MG63 (cell line): ENCODE data around the gene WWOX. TPM values are rescaled to one million over a fixed set of nuclear protein-coding genes. Genes with fewer than 3 reads are reported as not detected.
"Not testable (repeated sequence)": the region's sequence is repeated elsewhere in the genome, so short reads cannot be mapped to it uniquely, and the experiment has no call there.

Source experiments
- DNase-seq: peaks from one replicate; pipeline ENCODE4 v3.0.0-alpha.2; 2020
- H3K27me3 ChIP-seq: fragments of 250-450 bp; sonication (Bioruptor Pico); 2 replicates; pipeline ENCODE4 v1.5.1; 2020; ENCODE audit warnings: mild to moderate bottlenecking, moderate library complexity
- H3K36me3 ChIP-seq: fragments of 250-450 bp; sonication (Bioruptor Pico); 2 replicates; pipeline ENCODE4 v1.5.1; 2020; ENCODE audit warnings: mild to moderate bottlenecking, moderate library complexity
- H3K4me3 ChIP-seq: fragments of 250-450 bp; sonication (Bioruptor Pico); 2 replicates; pipeline ENCODE4 v1.5.1; 2020; ENCODE audit warnings: mild to moderate bottlenecking, moderate library complexity
- H3K9me3 ChIP-seq: fragments of 250-450 bp; sonication (Bioruptor Pico); 2 replicates; pipeline ENCODE4 v1.5.1; 2020; ENCODE audit warnings: mild to moderate bottlenecking, moderate library complexity
- total RNA-seq: library from RNA; depleted of rRNA; stranded (reverse); fragments of >200 nt; shearing (Covaris generic); gene quantifications from 2 replicates; pipeline ENCODE4 v1.2.3, GENCODE V29; 2014; ENCODE audit warnings: low replicate concordance

The WWOX gene
- total RNA-seq, 1 experiment from 2014 or later, result 11.4 TPM

DNA sequence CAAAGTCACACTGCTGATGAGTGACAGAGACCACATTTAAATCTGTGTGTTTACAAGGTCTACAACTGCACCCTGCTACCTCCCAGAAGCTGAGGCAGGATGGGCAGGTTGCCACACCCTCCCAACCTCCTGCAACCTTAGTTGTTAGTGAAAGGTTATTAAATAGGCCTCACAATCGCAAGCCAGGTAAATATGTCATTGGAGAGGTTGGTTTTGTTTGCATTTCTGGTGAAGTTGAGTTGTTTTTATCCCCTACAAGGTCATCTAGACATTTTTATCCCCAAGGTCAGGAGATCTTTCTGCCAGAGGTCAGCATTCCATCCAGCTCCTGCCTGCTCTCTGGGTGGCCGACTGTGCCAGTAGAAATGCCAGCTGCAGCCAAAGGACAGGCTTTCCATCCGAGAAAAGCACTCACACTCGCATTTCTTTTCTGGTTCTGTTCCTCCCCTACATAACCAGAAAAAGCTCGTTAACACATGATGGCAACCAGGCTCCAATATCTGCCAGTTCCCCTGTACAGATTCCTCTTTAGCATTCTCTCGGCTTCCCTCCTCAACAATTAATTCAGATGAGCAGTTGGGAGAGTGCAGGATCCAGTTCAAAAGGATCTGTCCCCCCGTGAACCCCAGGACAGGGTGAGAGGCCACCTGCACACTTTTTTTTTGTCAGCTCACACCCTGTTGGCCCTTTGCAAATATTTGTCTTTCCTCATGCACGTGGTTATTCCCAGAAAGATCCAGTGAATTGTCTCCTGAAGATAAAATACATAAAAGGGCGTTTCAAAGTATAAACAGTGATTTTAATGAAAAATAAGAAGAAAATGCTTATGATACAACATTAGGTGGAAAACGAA lies 938.3 kb downstream of the WWOX start:
- DNase-seq, result no peak
- Histone ChIP-seq H3K4me3 (no peak overlapping the region), H3K36me3 (no peaks in the 10 kb centered on the region)

DNA sequence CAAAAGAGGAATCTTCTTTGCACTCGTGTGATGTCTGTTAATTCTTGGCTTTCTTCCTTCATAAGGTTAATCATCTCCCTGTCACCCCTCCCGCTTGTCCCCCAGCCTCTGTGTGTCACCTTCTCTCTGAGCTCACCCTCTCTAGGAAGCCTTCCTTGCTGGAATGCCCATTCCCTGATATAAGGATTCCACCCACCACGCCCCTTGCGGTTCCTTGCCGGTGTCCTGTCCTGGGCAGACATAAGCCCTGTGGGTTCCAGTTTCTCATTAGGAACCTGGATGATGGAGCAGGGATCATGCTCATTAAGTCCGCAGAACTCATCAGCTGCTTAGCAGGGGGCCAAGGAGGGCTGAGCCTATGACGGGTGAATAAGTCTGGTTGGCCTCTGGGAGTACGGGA lies 941.8 kb downstream of the WWOX start:
- H3K4me3 ChIP-seq, result no peak overlapping the region
- no peaks in the 10 kb centered on the region for H3K27me3 ChIP-seq
- DNase-seq, result no peak
- no peaks in the 10 kb centered on the region for H3K36me3 ChIP-seq
- H3K9me3 ChIP-seq, result no peaks in the 10 kb centered on the region

More for the DNA sequence above, 938.3 kb downstream of the WWOX start:
- no peaks in the 10 kb centered on the region for H3K27me3 ChIP-seq
- H3K9me3 ChIP-seq, result no peaks in the 10 kb centered on the region

DNA sequence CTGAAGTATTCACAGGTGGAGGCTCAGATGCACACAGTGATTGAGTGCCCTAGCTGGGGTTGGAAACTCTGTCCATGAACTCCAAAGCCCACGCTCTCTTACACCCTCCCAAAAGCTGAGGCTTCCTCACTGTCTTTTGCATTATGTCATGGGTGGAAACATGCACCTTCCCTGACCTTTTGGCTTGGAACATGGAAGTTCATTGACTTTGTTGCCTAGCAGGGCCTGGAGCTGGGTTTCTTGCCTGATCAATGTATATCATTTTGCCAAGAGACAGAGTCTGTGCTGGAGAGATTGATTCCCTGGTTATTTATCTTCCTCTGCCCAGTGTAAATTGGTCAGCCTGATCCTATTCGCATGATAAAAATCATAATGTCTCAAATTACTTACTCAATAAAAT lies 942.7 kb downstream of the WWOX start:
- H3K27me3 ChIP-seq, result no peaks in the 10 kb centered on the region
- H3K36me3 ChIP-seq, result no peaks in the 10 kb centered on the region
- H3K4me3 ChIP-seq, result no peak overlapping the region
- DNase-seq, result no peak
- no peaks in the 10 kb centered on the region for H3K9me3 ChIP-seq

DNA sequence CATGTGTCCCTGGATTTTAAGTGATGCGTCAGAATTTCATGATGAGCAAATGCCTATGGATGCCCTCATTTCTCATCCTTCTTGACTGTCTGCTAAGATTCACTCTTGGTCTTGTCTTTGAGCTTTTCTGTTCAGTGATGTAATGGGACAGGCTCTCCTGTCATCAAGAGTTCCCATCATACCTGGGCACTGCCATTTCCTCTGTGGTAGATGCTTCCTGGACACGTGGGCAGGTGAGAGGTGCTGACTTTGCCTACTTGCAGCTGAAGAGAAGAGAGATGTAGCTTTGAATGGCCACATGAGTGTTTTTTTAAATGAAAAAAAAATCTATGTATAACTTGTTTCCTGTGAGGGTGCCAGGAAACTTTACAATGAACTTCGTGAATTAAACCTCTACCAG lies 943.4 kb downstream of the WWOX start:
- DNase-seq, result no peak
- Histone ChIP-seq H3K36me3 (no peaks in the 10 kb centered on the region), H3K4me3 (no peak overlapping the region), H3K9me3 (no peaks in the 10 kb centered on the region), H3K27me3 (no peaks in the 10 kb centered on the region)

DNA sequence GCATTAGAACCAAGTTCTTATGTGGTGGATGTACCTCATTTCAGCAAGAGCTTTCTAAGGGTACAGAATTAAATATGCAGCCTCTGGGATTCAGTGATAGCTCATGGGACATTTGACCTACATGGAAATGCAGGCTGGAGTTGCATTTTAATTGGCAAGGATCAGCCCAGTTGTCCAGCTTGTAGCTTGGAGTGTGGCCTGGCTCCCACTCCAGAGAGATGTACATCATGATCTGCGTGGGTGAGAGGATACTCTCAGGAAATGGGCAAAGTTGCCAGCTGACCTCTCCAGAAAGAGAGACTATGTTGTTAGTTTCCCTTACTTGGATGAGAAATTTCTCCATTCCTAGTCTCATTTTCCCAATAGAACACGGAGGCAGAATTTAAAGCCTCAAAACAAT lies 945.7 kb downstream of the WWOX start:
- DNase-seq, result no peak
- Histone ChIP-seq H3K36me3 (no peaks in the 10 kb centered on the region), H3K4me3 (no peak overlapping the region), H3K27me3 (no peaks in the 10 kb centered on the region), H3K9me3 (no peaks in the 10 kb centered on the region)

DNA sequence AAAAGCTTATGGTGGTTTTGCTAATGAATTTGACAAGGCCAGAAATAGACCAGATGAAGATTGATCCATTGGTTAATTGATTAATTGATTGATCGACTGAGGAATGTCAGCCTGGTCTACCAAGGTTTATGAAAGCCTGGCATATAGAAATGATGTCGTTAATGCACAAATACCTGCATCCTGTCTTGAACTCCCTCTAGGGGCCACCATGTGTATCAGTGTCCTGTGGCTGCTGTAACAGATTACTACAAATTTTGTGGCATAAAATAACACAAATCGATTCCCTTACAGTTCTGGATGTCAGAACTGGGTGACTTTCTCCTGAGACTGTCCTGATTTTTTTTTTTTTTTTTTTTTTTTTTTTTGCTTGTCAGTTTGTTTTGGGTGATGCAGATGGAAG lies 947.9 kb downstream of the WWOX start:
- Histone ChIP-seq H3K4me3 (no peak overlapping the region), H3K9me3 (no peaks in the 10 kb centered on the region), H3K36me3 (no peaks in the 10 kb centered on the region), H3K27me3 (no peaks in the 10 kb centered on the region)
- DNase-seq, result no peak

DNA sequence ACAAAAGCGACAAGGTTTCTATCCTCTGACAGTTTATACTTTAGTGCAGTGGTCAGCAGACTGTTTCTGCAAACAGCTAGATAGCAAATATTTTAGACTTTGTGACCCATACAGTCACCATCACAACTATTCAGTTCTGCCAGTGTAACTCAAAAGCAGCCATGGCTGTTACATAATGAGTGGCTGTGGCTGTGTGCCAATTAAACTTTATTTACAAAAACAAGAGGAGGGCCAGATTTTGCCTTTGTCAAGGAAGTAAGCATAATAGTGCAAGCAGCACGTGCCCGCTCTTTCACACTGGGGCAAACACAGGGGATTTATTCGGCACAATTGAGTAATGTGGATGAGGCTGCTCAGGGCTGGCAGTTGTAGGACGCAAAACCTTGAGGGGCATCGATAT lies 949.6 kb downstream of the WWOX start:
- Histone ChIP-seq H3K36me3 (no peaks in the 10 kb centered on the region), H3K9me3 (no peaks in the 10 kb centered on the region), H3K27me3 (no peaks in the 10 kb centered on the region), H3K4me3 (no peak overlapping the region)
- DNase-seq, result no peak

DNA sequence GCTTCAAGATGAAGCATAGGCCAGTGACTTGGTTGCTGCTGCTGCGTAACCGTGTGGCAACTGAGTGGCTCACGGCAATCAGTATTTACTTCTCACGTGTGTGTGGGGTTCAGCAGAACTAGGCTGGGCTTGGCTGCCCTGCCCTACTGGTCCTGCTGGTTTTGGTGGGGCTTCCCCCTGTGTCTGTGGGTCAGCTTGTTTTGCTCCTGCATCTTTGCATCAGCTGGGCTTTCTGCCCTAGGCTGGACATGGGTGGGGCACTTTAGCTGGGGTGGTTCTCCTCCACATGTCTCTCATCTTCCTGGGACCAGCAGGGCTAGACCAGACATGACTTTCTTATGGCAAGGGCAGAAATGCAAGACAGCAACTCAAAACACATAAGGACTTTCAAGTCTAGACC lies 950.6 kb downstream of the WWOX start:
- DNase-seq, result no peak
- H3K9me3 ChIP-seq, result no peaks in the 10 kb centered on the region
- no peak overlapping the region for H3K4me3 ChIP-seq
- no peaks in the 10 kb centered on the region for H3K36me3 ChIP-seq
- H3K27me3 ChIP-seq, result no peaks in the 10 kb centered on the region

DNA sequence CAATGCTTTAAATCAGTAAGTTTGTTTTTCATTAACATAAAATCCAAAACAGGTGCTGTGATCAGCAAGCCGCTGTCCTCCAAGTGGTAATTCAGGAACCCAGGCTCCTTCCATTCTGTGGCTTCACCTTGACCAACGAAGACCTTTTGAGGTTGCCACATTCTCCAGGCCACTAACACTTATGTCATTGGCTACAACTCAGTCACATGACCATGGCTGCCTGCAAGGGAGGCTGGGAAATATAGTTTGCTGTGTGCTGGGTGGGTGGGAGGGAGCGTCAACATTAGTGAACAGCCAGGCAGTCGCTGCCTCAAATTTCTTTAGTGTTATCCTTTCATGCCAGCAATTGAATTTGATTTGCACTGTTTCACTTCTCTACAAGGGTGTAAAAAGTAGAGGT lies 951.9 kb downstream of the WWOX start:
- H3K27me3 ChIP-seq, result no peaks in the 10 kb centered on the region

DNA sequence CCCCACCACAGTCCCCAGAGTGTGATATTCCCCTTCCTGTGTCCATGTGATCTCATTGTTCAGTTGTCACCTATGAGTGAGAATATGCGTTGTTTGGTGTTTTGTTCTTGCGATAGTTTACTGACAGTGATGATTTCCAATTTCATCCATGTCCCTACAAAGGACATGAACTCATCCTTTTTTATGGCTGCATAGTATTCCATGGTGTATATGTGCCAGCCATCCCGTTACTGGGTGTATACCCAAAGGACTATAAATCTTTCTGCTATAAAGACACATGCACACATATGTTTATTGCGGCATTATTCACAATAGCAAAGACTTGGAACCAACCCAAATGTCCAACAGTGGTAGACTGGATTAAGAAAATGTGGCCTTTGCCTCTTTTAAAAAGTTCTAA lies 952.7 kb downstream of the WWOX start:
- not testable (repeated sequence) for H3K36me3 ChIP-seq, H3K4me3 ChIP-seq, H3K9me3 ChIP-seq, DNase-seq, H3K27me3 ChIP-seq

More for the DNA sequence above, 951.9 kb downstream of the WWOX start:
- no peak for DNase-seq
- H3K4me3 ChIP-seq, result no peak overlapping the region
- no peaks in the 10 kb centered on the region for H3K9me3 ChIP-seq
- no peaks in the 10 kb centered on the region for H3K36me3 ChIP-seq

DNA sequence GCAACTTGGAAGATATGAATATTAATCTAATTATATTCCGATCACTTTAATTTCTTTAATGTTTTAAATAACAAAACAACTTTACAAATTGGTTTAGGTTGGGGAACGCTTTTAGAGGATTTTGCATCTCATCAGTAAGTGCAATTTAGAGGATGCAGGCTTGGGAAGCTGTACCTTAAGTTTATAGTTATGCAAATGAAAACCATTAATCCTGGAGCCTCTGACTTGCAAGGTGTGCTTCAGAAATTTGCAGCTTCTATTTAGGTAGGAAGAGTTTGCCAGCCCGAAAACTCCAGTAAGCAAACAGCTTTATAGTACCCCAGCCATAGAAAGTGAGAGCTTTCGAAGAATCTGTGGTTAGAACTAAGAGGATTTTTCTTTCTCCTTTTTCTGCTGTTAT lies 954.1 kb downstream of the WWOX start:
- H3K27me3 ChIP-seq, result no peaks in the 10 kb centered on the region
- no peak overlapping the region for H3K4me3 ChIP-seq
- no peak for DNase-seq
- H3K36me3 ChIP-seq, result no peaks in the 10 kb centered on the region
- no peaks in the 10 kb centered on the region for H3K9me3 ChIP-seq

DNA sequence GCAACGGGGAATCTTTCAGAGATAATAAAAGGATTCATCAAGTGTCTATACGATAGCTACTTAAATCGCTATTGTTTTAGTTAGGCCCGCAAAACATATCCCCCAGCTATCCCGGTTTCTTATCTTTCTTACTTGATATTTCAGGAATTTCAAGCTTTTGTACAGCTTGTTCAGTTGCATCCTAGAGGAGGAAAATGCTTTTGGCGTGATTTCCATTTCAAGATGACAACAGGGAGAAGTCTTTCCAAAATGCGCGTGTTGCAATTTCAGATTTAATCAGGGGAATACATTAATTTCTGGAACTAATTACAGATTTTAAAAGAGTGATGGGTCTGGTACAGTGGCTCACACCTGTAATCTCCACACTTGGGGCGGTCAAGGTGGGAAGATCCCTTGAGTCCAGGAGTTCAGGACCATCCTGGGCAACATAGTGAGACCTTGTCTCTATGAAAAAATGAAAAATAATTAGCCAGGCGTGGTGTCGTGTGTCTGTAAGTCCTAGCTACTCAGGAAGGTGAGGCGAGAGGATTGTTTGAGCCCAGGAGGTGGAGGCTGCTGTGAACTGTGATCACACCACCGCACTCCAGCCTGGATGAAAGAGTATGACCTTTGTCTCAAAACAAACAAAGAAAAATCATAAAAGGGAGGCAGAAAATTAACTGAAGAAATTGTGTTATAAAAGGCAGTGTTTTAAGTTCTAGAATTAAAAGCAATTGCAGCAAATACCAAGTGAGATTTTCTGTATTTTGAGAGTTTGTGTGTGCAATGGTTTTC lies 954.9 kb downstream of the WWOX start:
- Histone ChIP-seq H3K36me3 (no peaks in the 10 kb centered on the region), H3K27me3 (no peaks in the 10 kb centered on the region), H3K9me3 (no peaks in the 10 kb centered on the region), H3K4me3 (no peak overlapping the region)
- no peak for DNase-seq

DNA sequence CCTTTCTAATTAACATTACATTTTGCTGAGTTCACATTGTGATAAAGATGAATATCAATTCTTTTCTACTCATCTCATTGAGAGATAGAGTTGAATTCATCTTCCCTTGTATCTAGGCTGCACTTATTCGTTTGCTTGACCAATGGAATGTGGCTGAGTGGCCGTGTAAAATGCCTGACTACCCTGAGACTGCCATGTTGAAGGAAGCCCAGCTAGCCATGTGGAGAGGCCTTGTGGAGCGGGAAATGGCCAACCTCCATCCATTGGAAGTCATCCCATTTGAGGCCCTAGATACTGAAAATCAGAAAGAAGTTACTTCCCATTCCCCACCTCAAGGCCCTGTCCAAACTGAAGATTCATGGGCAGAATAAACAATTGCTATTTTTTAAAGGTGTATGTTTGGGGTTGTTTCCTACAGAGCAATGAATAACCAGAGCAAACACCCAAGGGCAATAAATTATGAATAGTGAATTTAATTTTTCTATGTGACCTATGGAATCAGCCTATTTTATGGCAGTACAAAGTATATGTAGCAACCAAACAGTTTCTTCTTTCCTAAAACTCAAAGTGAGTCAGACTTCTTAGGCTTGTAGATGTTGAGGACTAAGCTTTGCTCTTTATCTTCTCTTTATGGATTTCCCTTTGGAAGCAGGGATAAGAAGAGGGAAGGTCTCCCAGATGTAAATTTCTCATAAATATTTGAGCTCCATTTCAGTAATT lies 956.0 kb downstream of the WWOX start:
- DNase-seq, result no peak
- H3K9me3 ChIP-seq, result no peaks in the 10 kb centered on the region
- H3K36me3 ChIP-seq, result no peaks in the 10 kb centered on the region
- no peak overlapping the region for H3K4me3 ChIP-seq
- H3K27me3 ChIP-seq, result no peaks in the 10 kb centered on the region

DNA sequence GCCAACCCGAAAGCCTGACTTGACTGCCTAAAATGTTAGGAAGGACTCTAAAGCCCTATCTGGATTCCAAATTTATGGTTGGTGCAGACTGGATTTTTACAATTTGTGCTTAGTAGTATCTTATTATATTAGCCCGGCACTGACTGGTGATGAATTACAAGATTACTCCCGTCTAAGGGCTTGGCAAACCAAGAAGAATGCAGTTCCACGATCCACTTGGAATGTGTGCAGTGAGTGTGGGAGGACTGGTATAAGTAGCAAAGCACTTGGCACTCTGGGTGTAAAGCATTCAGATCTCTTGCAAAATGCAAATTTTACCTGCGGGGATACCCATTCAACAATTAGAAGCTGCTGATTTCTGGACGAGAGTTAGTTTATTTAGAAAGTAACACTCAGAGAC lies 961.7 kb downstream of the WWOX start:
- no peaks in the 10 kb centered on the region for H3K27me3 ChIP-seq
- no peak for DNase-seq
- no peaks in the 10 kb centered on the region for H3K36me3 ChIP-seq
- H3K4me3 ChIP-seq, result no peak overlapping the region
- H3K9me3 ChIP-seq, result no peaks in the 10 kb centered on the region

DNA sequence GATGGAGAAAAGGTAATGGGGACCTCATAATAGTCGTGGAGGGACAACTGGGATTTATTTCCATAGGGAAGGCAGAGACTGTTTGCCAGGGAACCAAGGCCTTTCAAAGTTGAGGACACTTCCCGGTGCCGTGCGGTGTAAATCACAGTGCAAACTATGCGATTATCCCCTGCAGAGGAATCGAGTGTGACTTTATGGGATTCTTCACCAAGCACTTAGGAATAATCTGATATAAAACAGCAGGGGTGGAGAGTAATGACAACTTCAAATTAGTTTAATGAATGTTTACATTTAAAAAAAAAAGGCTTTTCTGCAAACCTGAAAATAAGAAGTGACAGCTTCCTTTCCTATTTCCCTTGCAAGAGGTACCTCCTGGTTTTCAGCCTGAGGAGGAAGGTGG lies 962.9 kb downstream of the WWOX start:
- DNase-seq, result no peak
- H3K36me3 ChIP-seq, result no peaks in the 10 kb centered on the region
- no peaks in the 10 kb centered on the region for H3K27me3 ChIP-seq
- no peaks in the 10 kb centered on the region for H3K9me3 ChIP-seq
- no peak overlapping the region for H3K4me3 ChIP-seq

DNA sequence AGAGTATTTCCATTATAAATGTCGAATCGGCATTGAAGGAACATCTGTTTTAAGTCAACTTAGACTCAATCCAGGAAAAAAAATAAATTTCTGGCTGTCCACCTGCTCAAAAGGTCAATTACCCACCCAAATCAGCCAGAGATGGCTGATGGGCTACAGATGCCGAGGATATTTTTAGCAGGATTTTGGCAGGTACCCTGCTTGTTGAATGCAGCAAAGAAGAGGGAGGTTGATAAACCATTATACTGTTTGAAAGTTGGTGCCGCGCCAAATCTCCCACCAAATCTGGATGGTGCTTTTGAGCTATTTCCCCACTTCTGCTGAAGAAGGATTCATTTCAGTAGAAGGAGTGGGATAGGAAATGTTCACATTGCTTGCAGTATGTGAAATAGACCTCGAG lies 963.4 kb downstream of the WWOX start:
- no peaks in the 10 kb centered on the region for H3K27me3 ChIP-seq
- no peaks in the 10 kb centered on the region for H3K36me3 ChIP-seq
- no peak for DNase-seq
- H3K4me3 ChIP-seq, result no peak overlapping the region
- no peaks in the 10 kb centered on the region for H3K9me3 ChIP-seq

DNA sequence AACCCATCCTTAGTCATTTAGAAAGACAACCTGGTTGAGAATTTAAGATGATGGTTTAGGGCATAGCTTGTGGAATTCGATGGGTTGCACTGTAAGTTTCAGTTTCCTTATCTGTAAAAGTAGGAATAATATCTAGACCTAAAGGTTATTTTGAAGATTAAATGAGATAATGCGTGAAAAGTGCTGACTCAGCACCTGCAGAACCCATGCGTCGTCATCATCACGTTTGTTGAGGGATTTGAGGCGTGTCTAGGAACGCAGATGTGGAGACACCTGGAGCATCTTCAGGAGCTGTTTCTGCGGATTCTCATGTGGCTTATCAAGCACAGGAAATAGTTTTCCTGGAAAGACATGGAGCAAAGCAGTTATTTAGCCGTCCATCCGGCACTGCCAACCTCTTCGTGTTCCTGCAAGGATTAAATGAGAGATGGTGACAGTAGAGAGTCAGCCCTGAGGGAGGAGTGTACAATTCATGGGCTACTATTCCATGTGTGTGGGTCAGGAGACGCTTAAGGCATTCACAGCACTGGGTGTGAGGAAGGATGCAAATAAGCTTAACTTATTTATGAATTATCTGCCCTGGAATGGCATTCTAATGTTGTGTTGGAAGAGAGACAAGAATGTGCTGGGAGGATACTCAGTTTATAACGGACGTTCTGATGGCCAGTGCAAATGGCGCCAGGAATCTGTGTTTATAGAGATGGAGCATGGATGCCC lies 965.0 kb downstream of the WWOX start:
- Histone ChIP-seq H3K36me3 (no peaks in the 10 kb centered on the region), H3K9me3 (no peaks in the 10 kb centered on the region), H3K27me3 (no peaks in the 10 kb centered on the region), H3K4me3 (no peak overlapping the region)
- no peak for DNase-seq
